Measurements from ENCODE around the gene L3MBTL3.

DNA sequence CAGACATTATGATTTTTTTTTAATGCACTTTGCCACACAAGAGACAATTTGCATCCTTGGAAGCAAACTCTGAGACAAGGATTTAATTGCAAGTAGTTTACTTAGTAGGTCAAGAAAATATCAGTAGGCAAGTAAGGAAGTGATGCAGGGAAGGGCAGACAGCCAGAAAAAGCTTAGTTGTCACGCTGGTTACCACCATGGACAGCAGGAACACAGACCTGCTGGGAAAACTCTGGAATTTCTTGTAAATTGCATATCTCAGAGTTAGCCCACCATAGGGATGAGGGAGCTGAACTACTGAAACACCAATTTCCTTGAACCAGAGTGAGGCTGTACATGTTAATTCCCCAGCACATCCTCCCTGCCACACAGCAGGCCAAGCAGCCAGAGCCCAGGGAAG is 92.7 kb downstream of the L3MBTL3 start:
- TF ChIP-seq, protein P1, sequence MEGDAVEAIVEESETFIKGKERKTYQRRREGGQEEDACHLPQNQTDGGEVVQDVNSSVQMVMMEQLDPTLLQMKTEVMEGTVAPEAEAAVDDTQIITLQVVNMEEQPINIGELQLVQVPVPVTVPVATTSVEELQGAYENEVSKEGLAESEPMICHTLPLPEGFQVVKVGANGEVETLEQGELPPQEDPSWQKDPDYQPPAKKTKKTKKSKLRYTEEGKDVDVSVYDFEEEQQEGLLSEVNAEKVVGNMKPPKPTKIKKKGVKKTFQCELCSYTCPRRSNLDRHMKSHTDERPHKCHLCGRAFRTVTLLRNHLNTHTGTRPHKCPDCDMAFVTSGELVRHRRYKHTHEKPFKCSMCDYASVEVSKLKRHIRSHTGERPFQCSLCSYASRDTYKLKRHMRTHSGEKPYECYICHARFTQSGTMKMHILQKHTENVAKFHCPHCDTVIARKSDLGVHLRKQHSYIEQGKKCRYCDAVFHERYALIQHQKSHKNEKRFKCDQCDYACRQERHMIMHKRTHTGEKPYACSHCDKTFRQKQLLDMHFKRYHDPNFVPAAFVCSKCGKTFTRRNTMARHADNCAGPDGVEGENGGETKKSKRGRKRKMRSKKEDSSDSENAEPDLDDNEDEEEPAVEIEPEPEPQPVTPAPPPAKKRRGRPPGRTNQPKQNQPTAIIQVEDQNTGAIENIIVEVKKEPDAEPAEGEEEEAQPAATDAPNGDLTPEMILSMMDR (IDR thresholded peaks at IDR 0.05), result no peak
- no peak for TF ChIP-seq EP300 (IDR thresholded peaks at IDR 0.05)
- no peak for TF ChIP-seq POLR2AphosphoS5 (IDR thresholded peaks at IDR 0.05)
- no peak for TF ChIP-seq POLR2A (IDR thresholded peaks at IDR 0.05; ENCODE audit: low read depth)

All from esophagus muscularis mucosa (tissue), 4 donors.